HEK293 (cell line): ENCODE results near the gene FOXO6.

Experiments used
- CTCF ChIA-PET: fragments of 350-600 bp; formaldehyde crosslinking; extraction: SDS; loops from one replicate; lab custom pipeline; 2021; ENCODE audit warnings: antibody characterized with exemption; lab: Yijun Ruan, JAX
- POLR2A ChIA-PET: fragments of 300-600 bp; formaldehyde crosslinking; extraction: SDS; loops from one replicate; lab custom pipeline; 2020; ENCODE audit warnings: antibody characterized with exemption, inconsistent platforms; lab: Yijun Ruan, JAX
- H3K27ac ChIP-seq: fragments of 200-500 bp; sonication (Bioruptor generic); 2 replicates; pipeline ENCODE4 v1.5.1; 2014; ENCODE audit warnings: low read depth, low read length, control low read depth, inconsistent platforms; ENCODE audit errors: extremely low read depth
- H3K36me3 ChIP-seq, 2 experiments: fragments of 200-500 bp in 1 of 2; sonication (Bioruptor generic) in 1 of 2; 1 replicate in 1 of 2; 2 replicates in 1 of 2; pipeline ENCODE4 v1.5.1; 2014 to 2017; ENCODE audit warnings: inconsistent platforms in 2 of 2, low read length in 2 of 2; ENCODE audit not compliant: control insufficient read depth in 2 of 2, insufficient read depth in 1 of 2
- H3K4me1 ChIP-seq: fragments of 200-500 bp; sonication (Bioruptor generic); 2 replicates; pipeline ENCODE4 v1.5.1; 2014; ENCODE audit warnings: mild to moderate bottlenecking, low read length, inconsistent platforms; ENCODE audit not compliant: control insufficient read depth, insufficient read depth
- H3K4me3 ChIP-seq: 2 replicates; pipeline ENCODE4 v1.5.1; 2011; ENCODE audit warnings: low read depth, mild to moderate bottlenecking, control low read depth, low read length, moderate library complexity
- H3K9me3 ChIP-seq: fragments of 200-500 bp; sonication (Bioruptor generic); 2 replicates; pipeline ENCODE4 v1.5.1; 2014; ENCODE audit warnings: low read depth, low read length, inconsistent platforms; ENCODE audit not compliant: control insufficient read depth, insufficient read depth
- EGR2 ChIP-seq: fragments of 450-650 bp; formaldehyde crosslinking; IDR thresholded peaks from 2 replicates; pipeline ENCODE4 v1.5.1; 2016; ENCODE audit warnings: low read depth, missing biosample characterization, missing genetic modification characterization
- WT1 ChIP-seq: fragments of 450-650 bp; formaldehyde crosslinking; IDR thresholded peaks from 2 replicates; pipeline ENCODE4 v1.5.1; 2016; ENCODE audit warnings: missing biosample characterization, missing genetic modification characterization
- ZBTB21 ChIP-seq: fragments of 450-650 bp; formaldehyde crosslinking; IDR thresholded peaks from 2 replicates; pipeline ENCODE4 v1.5.1; 2017; ENCODE audit warnings: missing biosample characterization, missing genetic modification characterization
- ZBTB8A ChIP-seq: fragments of 450-650 bp; formaldehyde crosslinking; IDR thresholded peaks from 2 replicates; pipeline ENCODE4 v1.5.1; 2016; ENCODE audit warnings: missing biosample characterization, missing genetic modification characterization
- ZFHX2 ChIP-seq: fragments of 450-650 bp; formaldehyde crosslinking; conservative IDR thresholded peaks from 2 replicates; pipeline ENCODE4 v1.5.1; 2016; ENCODE audit warnings: missing biosample characterization, missing genetic modification characterization
- ZNF114 ChIP-seq: fragments of 450-650 bp; formaldehyde crosslinking; IDR thresholded peaks from 2 replicates; pipeline ENCODE4 v1.5.0; 2017; ENCODE audit warnings: missing biosample characterization, missing genetic modification characterization
- ZNF175 ChIP-seq: fragments of 450-650 bp; formaldehyde crosslinking; IDR thresholded peaks from 2 replicates; pipeline ENCODE4 v1.5.1; 2016; ENCODE audit warnings: missing biosample characterization, missing genetic modification characterization
- TF ChIP-seq, protein P1 (sequence below): fragments of 450-650 bp; formaldehyde crosslinking; IDR thresholded peaks from 2 replicates; pipeline ENCODE4 v1.5.1; 2017; ENCODE audit warnings: missing biosample characterization, missing genetic modification characterization
- TF ChIP-seq, protein P2 (sequence below): fragments of 450-650 bp; formaldehyde crosslinking; IDR thresholded peaks from 2 replicates; pipeline ENCODE4 v1.5.1; 2017; ENCODE audit warnings: missing biosample characterization, missing genetic modification characterization
- TF ChIP-seq, protein P3 (sequence below): fragments of 450-650 bp; formaldehyde crosslinking; IDR thresholded peaks from 2 replicates; pipeline ENCODE4 v1.5.1; 2016; ENCODE audit warnings: missing biosample characterization, missing genetic modification characterization
- TF ChIP-seq, protein P4 (sequence below): fragments of 450-650 bp; formaldehyde crosslinking; IDR thresholded peaks from 2 replicates; pipeline ENCODE4 v1.5.1; 2017; ENCODE audit warnings: missing biosample characterization, missing genetic modification characterization

The FOXO6 gene

DNA sequence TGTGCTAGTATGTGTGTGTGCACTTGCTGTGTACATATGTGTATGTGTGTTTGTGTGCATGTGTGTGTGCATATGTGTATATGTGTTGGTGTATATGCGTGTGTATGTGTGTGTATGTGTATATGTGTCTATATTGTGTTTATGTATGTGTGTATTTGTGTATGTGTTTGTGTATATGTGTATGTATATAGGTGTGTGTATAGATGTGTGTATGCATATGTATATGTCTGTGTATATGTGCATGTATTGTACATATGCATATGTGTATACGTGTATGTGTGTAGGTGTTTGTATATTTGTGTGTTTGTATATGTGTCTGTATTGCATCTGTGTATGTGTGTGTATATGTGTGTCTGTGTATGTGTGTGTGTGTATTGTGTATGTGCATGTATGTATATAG lies 64.1 kb downstream of the FOXO6 start:
- no peak for TF ChIP-seq ZNF175 (tag by site-specific recombination)
- TF ChIP-seq, protein P1, sequence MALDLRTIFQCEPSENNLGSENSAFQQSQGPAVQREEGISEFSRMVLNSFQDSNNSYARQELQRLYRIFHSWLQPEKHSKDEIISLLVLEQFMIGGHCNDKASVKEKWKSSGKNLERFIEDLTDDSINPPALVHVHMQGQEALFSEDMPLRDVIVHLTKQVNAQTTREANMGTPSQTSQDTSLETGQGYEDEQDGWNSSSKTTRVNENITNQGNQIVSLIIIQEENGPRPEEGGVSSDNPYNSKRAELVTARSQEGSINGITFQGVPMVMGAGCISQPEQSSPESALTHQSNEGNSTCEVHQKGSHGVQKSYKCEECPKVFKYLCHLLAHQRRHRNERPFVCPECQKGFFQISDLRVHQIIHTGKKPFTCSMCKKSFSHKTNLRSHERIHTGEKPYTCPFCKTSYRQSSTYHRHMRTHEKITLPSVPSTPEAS: peak; percentile 53; the same call in 1 of the 2 replicates
- TF ChIP-seq, all 188 proteins: peak for 1

DNA sequence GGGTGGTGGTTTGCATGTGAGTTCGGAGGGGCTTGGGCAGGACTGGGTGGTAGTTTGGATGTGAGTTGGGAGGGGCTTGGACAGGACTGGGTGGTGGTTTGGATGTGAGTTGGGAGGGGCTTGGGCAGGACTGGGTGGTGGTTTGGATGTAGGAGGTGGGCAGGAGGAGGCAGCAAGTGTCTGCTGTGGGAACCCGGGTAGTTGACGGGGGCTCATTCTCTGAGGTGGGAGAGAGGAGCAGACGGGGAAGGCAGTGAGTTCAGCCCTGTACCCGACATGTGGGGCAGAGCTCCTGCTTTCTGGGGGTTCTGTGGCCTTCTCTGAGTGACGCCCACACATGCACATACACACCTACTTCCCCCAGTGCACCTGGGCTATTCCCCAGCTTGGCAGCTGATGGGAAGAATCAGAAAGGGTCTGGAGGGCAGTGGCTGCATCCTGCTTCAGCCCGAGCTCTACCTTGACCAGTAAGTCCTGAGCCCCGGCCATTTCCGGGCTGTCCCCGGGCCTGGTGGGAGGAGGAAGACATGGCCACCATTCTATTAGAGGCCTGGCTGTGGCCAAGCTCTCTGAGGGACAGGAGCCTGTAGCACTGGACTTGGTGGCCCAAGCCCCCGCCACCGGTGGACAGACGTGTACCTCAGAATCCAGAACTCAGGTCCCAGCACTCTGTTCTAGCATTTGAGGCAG lies 65.1 kb downstream of the FOXO6 start:
- Histone ChIP-seq H3K4me1 (no peaks in the 10 kb centered on the region), H3K36me3 (no peaks in the 10 kb centered on the region), H3K27ac (no peak overlapping the region), H3K9me3 (no peaks in the 10 kb centered on the region), H3K4me3 (no peak overlapping the region)
- CTCF ChIA-PET: interaction anchor here (0.6 to 1.0 kb wide), 2 partner anchors 8 to 53 kb away, joined by 3 to 4 read pairs; no protein-coding TSS in a partner anchor
- POLR2A ChIA-PET: no interaction called here
- TF ChIP-seq ZFHX2 (tag by site-specific recombination) (peak; percentile 54), EGR2 (tag by site-specific recombination) (peak; percentile 46; the same call in 1 of the 2 replicates), ZBTB21 (tag by site-specific recombination) (no peak)
- TF ChIP-seq, protein P2, sequence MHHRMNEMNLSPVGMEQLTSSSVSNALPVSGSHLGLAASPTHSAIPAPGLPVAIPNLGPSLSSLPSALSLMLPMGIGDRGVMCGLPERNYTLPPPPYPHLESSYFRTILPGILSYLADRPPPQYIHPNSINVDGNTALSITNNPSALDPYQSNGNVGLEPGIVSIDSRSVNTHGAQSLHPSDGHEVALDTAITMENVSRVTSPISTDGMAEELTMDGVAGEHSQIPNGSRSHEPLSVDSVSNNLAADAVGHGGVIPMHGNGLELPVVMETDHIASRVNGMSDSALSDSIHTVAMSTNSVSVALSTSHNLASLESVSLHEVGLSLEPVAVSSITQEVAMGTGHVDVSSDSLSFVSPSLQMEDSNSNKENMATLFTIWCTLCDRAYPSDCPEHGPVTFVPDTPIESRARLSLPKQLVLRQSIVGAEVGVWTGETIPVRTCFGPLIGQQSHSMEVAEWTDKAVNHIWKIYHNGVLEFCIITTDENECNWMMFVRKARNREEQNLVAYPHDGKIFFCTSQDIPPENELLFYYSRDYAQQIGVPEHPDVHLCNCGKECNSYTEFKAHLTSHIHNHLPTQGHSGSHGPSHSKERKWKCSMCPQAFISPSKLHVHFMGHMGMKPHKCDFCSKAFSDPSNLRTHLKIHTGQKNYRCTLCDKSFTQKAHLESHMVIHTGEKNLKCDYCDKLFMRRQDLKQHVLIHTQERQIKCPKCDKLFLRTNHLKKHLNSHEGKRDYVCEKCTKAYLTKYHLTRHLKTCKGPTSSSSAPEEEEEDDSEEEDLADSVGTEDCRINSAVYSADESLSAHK (tag by site-specific recombination): no peak

More for the DNA sequence above, 64.1 kb downstream of the FOXO6 start:
- H3K27ac ChIP-seq: no peak overlapping the region
- CTCF ChIA-PET: interaction anchor here (1.0 kb wide), 1 partner anchor 9 kb away, joined by 4 read pairs; no protein-coding TSS in a partner anchor
- POLR2A ChIA-PET: no interaction called here
- H3K4me1 ChIP-seq: no peaks in the 10 kb centered on the region
- H3K4me3 ChIP-seq: no peak overlapping the region
- no peaks in the 10 kb centered on the region for H3K9me3 ChIP-seq
- H3K36me3 ChIP-seq: no peaks in the 10 kb centered on the region

DNA sequence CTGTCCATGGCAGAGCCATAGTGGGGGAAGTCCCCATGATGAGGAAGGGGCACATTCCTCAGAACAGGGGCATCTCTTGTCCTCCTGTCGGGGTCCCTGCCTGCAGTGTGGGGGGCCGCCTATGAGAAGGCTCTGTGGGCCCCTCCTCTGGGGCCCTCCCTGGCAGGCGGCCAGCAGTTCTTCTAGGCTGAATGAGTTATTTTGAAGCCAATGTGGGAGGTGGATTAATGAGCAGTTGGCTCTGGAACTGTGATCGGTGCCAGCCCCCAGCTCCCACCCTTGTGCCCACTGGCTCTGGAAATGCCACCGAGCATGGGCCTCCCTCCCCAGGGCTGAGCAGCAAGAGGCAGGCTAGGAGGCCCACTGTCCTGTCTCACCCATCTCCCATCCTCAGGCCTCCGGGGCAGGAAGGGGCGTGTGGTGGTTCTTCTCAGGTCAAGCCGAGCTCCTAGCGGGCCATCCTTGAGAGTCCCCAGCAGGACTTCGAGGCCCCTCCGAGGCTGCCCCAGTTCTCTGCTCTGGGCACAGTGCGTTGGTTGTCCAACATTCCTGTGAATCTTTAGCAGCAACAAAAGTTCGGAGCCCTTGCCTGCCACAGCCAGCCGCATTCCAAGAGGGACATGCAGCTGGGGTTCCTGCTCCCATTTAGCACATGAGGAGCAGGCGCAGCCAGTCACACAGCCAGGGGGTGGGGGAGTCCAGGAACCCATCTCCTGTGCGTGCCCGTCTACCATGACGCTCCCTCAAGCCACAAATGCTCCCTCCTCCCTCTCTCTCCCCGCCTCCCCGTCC lies 66.1 kb downstream of the FOXO6 start:
- Histone ChIP-seq H3K27ac (no peak overlapping the region), H3K4me1 (no peaks in the 10 kb centered on the region), H3K4me3 (no peak overlapping the region), H3K36me3 (no peaks in the 10 kb centered on the region), H3K9me3 (no peaks in the 10 kb centered on the region)
- ChIA-PET POLR2A (interaction anchor here (0.6 kb wide), 1 partner anchor 95 kb away, joined by 3 read pairs; no protein-coding TSS in a partner anchor), CTCF (no interaction called here)
- TF ChIP-seq ZNF114 (tag by site-specific recombination) (no peak), ZBTB8A (tag by site-specific recombination) (no peak), WT1 (tag by site-specific recombination) (no peak)
- TF ChIP-seq, protein P3, sequence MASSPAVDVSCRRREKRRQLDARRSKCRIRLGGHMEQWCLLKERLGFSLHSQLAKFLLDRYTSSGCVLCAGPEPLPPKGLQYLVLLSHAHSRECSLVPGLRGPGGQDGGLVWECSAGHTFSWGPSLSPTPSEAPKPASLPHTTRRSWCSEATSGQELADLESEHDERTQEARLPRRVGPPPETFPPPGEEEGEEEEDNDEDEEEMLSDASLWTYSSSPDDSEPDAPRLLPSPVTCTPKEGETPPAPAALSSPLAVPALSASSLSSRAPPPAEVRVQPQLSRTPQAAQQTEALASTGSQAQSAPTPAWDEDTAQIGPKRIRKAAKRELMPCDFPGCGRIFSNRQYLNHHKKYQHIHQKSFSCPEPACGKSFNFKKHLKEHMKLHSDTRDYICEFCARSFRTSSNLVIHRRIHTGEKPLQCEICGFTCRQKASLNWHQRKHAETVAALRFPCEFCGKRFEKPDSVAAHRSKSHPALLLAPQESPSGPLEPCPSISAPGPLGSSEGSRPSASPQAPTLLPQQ: peak; percentile 53; the same call in 1 of the 2 replicates
- TF ChIP-seq, protein P4, sequence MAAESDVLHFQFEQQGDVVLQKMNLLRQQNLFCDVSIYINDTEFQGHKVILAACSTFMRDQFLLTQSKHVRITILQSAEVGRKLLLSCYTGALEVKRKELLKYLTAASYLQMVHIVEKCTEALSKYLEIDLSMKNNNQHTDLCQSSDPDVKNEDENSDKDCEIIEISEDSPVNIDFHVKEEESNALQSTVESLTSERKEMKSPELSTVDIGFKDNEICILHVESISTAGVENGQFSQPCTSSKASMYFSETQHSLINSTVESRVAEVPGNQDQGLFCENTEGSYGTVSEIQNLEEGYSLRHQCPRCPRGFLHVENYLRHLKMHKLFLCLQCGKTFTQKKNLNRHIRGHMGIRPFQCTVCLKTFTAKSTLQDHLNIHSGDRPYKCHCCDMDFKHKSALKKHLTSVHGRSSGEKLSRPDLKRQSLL (tag by site-specific recombination): no peak
